UCSD-AML1 (cell line): ENCODE measurements around the gene DCAF7.

Source experiments
- DNase-seq: peaks from one replicate; lab custom pipeline; 2025; ENCODE audit not compliant: unreplicated experiment; lab: John Stamatoyannopoulos, UW

Gene DCAF7

GRCh38 chr17:63624531-63624880 is 74.2 kb downstream of the DCAF7 start:
- DNase-seq: no peak

- no peak for DNase-seq
Measured at GRCh38 chr17:63626551-63627180, 76.4 kb downstream of the DCAF7 start.

- DNase-seq: no peak
Measured at GRCh38 chr17:63629627-63630026, 79.3 kb downstream of the DCAF7 start.

- no peak for DNase-seq
Measured at GRCh38 chr17:63631062-63631461, 80.8 kb downstream of the DCAF7 start.

- DNase-seq: no peak
Measured at GRCh38 chr17:63631626-63632025, 81.3 kb downstream of the DCAF7 start.

- no peak for DNase-seq
Measured at GRCh38 chr17:63633742-63634141, 83.5 kb downstream of the DCAF7 start.

GRCh38 chr17:63634163-63634562 is 83.9 kb downstream of the DCAF7 start:
- DNase-seq: peak; percentile 39

- no peak for DNase-seq
Measured at GRCh38 chr17:63634816-63635215, 84.5 kb downstream of the DCAF7 start.

- DNase-seq: no peak
Measured at GRCh38 chr17:63635290-63635689, 85.0 kb downstream of the DCAF7 start.

- no peak for DNase-seq
Measured at GRCh38 chr17:63635787-63636186, 85.5 kb downstream of the DCAF7 start.

- no peak for DNase-seq
Measured at GRCh38 chr17:63639125-63639524, 88.8 kb downstream of the DCAF7 start.

- DNase-seq: no peak
Measured at GRCh38 chr17:63640038-63640437, 89.8 kb downstream of the DCAF7 start.

GRCh38 chr17:63641692-63642448 is 91.6 kb downstream of the DCAF7 start:
- DNase-seq: peak; percentile 37
